Activated CD8-positive, alpha-beta memory T cell treated with anti-CD3 and anti-CD28 coated beads for 24 hours (primary cell): Measurements from ENCODE around the gene POLN.

Experiments used
- DNase-seq: peaks from one replicate; pipeline ENCODE4 v3.0.0-alpha.2; 2020

The POLN gene

DNA sequence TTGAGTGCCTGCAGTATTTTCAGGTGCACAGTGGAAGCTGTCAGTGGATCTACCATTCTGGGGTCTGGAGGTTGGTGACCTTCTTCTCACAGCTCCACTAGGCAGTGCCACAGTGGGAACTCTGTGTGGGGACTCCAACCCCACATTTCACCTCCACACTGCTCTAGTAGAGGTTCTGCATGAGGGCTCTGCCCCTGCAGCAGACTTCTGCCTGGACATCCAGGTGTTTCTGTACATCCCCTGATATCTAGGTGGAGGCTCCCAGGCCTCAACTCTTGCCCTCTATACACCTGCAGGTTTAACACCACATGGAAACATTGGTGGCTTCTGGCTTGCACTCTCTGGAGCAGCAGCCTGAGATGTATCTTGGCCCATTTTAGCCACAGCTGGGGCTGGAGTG is 216.1 kb downstream of the POLN start:
- DNase-seq: no peak

DNA sequence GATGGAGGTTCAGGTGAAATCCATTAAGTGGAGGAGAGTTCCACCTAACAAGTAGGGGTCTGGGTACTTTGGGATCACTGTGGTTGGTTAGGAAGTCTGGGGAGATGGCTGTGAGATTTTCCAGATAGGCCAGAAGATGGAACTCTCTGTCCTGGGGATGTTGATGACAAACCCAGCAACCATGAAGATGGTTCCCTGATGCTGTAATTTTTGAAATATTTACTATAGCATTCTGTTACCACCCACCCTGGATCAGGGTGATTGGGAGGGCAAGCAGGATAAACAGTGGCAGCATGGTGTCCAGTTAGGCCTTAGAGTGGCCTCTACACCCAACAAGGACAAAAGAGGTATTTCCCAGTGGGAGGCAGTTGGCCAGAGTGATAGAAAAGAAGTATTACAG is 217.2 kb downstream of the POLN start:
- no peak for DNase-seq
